Neural progenitor cell (in vitro differentiated cells): ENCODE results near the gene ITPR1. TPM values are rescaled to one million over a fixed set of nuclear protein-coding genes. Genes with fewer than 3 reads are reported as not detected.

Experiments used
- DNase-seq: peaks from one replicate; pipeline ENCODE4 v3.0.0-alpha.2; 2016; ENCODE audit warnings: low spot score
- H2AFZ ChIP-seq: fragments of 200-600 bp; sonication (generic); replicated peaks from 2 replicates; pipeline ENCODE4 v1.6.1; 2016; ENCODE audit warnings: antibody characterized with exemption
- H3F3A ChIP-seq: fragments of 200-600 bp; sonication (generic); 2 replicates; pipeline ENCODE4 v1.6.1; 2016; ENCODE audit warnings: antibody characterized with exemption, low read depth
- H3K27ac ChIP-seq: fragments of 200-600 bp; sonication (generic); 2 replicates; pipeline ENCODE4 v1.5.1; 2016; ENCODE audit warnings: mild to moderate bottlenecking
- H3K27me3 ChIP-seq: fragments of 200-600 bp; sonication (generic); 2 replicates; pipeline ENCODE4 v1.6.1; 2016; ENCODE audit warnings: mild to moderate bottlenecking, moderate library complexity
- H3K36me3 ChIP-seq: fragments of 200-600 bp; sonication (generic); 2 replicates; pipeline ENCODE4 v1.5.1; 2016
- H3K4me1 ChIP-seq: fragments of 200-600 bp; sonication (generic); 2 replicates; pipeline ENCODE4 v1.6.1; 2016; ENCODE audit warnings: mixed run types
- H3K4me2 ChIP-seq: fragments of 200-600 bp; sonication (generic); 2 replicates; pipeline ENCODE4 v1.6.1; 2016
- H3K4me3 ChIP-seq: fragments of 200-600 bp; sonication (generic); 2 replicates; pipeline ENCODE4 v1.5.1; 2016
- H3K79me2 ChIP-seq: fragments of 200-600 bp; sonication (generic); 2 replicates; pipeline ENCODE4 v1.6.1; 2016; ENCODE audit warnings: low read depth
- H3K9ac ChIP-seq: fragments of 200-600 bp; sonication (generic); 2 replicates; pipeline ENCODE4 v1.6.1; 2016
- H3K9me3 ChIP-seq: fragments of 200-600 bp; sonication (generic); 2 replicates; pipeline ENCODE4 v1.5.1; 2016; ENCODE audit warnings: low read depth
- H4K20me1 ChIP-seq: fragments of 200-600 bp; sonication (generic); 2 replicates; pipeline ENCODE4 v1.6.1; 2016; ENCODE audit warnings: low read depth
- H3K27ac Mint-ChIP-seq: 3 replicates; pipeline ENCODE4 v1.8.0; 2021; ENCODE audit warnings: mixed read lengths
- H3K27me3 Mint-ChIP-seq: 2 replicates; pipeline ENCODE4 v1.8.0; 2022; ENCODE audit warnings: low read depth, mild to moderate bottlenecking, inconsistent platforms, moderate library complexity, mixed read lengths; ENCODE audit not compliant: insufficient read depth
- H3K36me3 Mint-ChIP-seq: 3 replicates; pipeline ENCODE4 v1.8.0; 2021; ENCODE audit warnings: mixed read lengths
- H3K4me1 Mint-ChIP-seq: 3 replicates; pipeline ENCODE4 v1.8.0; 2021; ENCODE audit warnings: mixed read lengths
- H3K4me3 Mint-ChIP-seq: 3 replicates; pipeline ENCODE4 v1.8.0; 2021; ENCODE audit warnings: mild to moderate bottlenecking, moderate library complexity, mixed read lengths
- H3K9me3 Mint-ChIP-seq: 3 replicates; pipeline ENCODE4 v1.8.0; 2020; ENCODE audit warnings: mixed read lengths
- EZH2 ChIP-seq: fragments of 200-600 bp; sonication (generic); IDR thresholded peaks from 2 replicates; pipeline ENCODE4 v1.6.1; 2017; ENCODE audit warnings: antibody characterized with exemption, mild to moderate bottlenecking, moderate library complexity
- EZH2phosphoT487 ChIP-seq: fragments of 200-600 bp; sonication (generic); IDR thresholded peaks from 2 replicates; pipeline ENCODE4 v1.6.1; 2017; ENCODE audit warnings: antibody characterized with exemption
- total RNA-seq: library from RNA; depleted of rRNA; stranded (reverse); fragments of >200 nt; gene quantifications from 2 replicates; pipeline ENCODE4 v1.2.3, GENCODE V29; 2015; ENCODE audit warnings: low replicate concordance
- TF ChIP-seq, protein P1 (sequence below): fragments of 200-600 bp; sonication (generic); IDR thresholded peaks from 2 replicates; pipeline ENCODE4 v1.5.1; 2017; ENCODE audit warnings: antibody characterized with exemption, mild to moderate bottlenecking

The ITPR1 gene
- total RNA-seq, 1 donor from 2014 or later: 5.0 TPM

DNA sequence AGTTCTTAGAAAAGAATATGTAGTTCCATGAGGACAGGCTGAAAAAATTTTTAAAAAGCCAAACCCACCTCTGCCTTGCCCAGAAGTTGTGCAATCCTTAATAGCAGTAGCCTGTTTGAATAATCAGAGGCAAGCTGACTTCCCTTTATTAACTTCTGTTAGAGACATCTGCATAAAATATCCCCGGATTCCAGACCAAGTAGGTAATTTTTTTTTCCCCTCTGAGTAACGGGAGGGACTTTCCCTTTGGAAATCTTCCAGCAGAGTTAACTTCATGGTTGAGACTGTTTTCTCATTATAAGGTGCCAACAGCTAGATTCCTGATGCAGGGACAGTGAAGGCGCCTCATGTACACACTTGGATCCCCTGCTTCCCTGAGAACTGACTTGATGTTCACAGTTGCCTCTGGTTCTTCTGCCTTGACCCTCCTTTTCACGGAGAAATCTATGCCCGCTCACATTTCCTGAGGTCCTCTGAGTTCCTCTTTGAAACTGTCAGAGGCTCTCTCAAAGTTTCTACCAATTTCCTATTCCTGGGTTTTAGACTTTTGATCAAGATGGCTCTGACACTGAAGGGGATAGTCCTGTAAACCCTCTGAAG is 258.5 kb downstream of the ITPR1 start:
- Mint-ChIP-seq H3K27ac (no peak overlapping the region), H3K9me3 (peaks cover 2% of the 10 kb centered on the region), H3K4me3 (no peak overlapping the region), H3K36me3 (no peaks in the 10 kb centered on the region), H3K4me1 (peaks cover 30% of the 10 kb centered on the region), H3K27me3 (peaks cover 2% of the 10 kb centered on the region)
- H3K4me2 ChIP-seq: no peak overlapping the region
- no peak overlapping the region for H3K9ac ChIP-seq
- H2AFZ ChIP-seq: no peak overlapping the region
- no peak for TF ChIP-seq EZH2
- TF ChIP-seq EZH2phosphoT487: no peak
- TF ChIP-seq, protein P1, sequence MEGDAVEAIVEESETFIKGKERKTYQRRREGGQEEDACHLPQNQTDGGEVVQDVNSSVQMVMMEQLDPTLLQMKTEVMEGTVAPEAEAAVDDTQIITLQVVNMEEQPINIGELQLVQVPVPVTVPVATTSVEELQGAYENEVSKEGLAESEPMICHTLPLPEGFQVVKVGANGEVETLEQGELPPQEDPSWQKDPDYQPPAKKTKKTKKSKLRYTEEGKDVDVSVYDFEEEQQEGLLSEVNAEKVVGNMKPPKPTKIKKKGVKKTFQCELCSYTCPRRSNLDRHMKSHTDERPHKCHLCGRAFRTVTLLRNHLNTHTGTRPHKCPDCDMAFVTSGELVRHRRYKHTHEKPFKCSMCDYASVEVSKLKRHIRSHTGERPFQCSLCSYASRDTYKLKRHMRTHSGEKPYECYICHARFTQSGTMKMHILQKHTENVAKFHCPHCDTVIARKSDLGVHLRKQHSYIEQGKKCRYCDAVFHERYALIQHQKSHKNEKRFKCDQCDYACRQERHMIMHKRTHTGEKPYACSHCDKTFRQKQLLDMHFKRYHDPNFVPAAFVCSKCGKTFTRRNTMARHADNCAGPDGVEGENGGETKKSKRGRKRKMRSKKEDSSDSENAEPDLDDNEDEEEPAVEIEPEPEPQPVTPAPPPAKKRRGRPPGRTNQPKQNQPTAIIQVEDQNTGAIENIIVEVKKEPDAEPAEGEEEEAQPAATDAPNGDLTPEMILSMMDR: no peak
- no peaks in the 10 kb centered on the region for H3K79me2 ChIP-seq
- H3K4me1 ChIP-seq: no peaks in the 10 kb centered on the region
- no peaks in the 10 kb centered on the region for H3F3A ChIP-seq
- H3K4me3 ChIP-seq: no peak overlapping the region
- no peak for DNase-seq
- no peaks in the 10 kb centered on the region for H3K27me3 ChIP-seq
- H4K20me1 ChIP-seq: no peaks in the 10 kb centered on the region
- no peaks in the 10 kb centered on the region for H3K9me3 ChIP-seq
- no peak overlapping the region for H3K27ac ChIP-seq
- H3K36me3 ChIP-seq: no peaks in the 10 kb centered on the region

DNA sequence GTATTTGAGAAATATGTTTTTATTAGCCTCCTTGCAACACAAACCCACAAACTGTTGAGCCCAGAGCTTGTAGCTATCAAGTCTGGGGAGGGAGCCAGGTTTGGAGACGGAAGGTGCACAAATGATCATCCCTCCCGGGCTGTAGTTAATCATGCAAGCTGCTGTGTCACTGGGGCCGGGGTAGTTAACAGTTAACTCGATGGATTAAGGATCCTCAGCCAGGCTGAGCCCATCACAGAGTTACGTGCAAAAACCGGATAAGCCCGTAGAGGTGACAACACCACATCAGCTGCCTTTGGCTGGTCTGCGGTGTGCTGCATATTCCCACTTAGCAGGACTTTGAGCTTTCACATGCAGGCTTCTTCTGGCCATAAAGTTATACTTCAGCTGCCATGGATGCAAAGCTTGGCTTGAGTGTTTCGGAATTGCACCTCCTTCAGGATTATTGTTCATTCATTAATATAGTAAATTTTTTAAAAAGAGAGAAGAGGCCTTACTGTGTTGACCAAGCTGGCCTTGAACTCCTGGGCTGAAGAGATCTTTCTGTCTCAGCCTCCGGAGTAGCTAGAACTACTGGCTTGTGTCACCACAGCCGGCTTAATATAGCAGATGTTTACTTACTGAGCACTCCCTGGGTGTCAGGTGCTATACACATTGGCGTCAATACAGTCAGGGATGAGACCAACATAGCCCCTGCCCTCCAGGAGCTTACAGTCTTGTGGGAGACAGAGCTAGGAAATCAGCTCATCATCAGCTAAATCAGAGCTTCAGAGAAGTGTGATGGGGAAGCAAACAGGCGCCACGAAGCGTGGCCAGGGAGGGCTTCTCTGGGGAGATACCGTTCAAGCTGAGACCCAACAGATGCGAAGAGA is 259.3 kb downstream of the ITPR1 start:
- TF ChIP-seq, protein P1: no peak
- TF ChIP-seq EZH2phosphoT487 (no peak), EZH2 (no peak)
- Histone ChIP-seq H3K4me3 (no peak overlapping the region), H2AFZ (no peak overlapping the region), H3K9me3 (no peaks in the 10 kb centered on the region), H3K9ac (no peak overlapping the region), H4K20me1 (no peaks in the 10 kb centered on the region), H3K27ac (no peak overlapping the region), H3K4me1 (no peaks in the 10 kb centered on the region), H3K79me2 (no peaks in the 10 kb centered on the region), H3K36me3 (no peaks in the 10 kb centered on the region), H3F3A (no peaks in the 10 kb centered on the region), H3K4me2 (no peak overlapping the region), H3K27me3 (no peaks in the 10 kb centered on the region)
- DNase-seq: peak; percentile 11
- Mint-ChIP-seq H3K9me3 (no peaks in the 10 kb centered on the region), H3K4me3 (no peak overlapping the region), H3K27ac (no peak overlapping the region), H3K4me1 (peaks cover 30% of the 10 kb centered on the region), H3K36me3 (no peaks in the 10 kb centered on the region), H3K27me3 (peaks cover 2% of the 10 kb centered on the region)

DNA sequence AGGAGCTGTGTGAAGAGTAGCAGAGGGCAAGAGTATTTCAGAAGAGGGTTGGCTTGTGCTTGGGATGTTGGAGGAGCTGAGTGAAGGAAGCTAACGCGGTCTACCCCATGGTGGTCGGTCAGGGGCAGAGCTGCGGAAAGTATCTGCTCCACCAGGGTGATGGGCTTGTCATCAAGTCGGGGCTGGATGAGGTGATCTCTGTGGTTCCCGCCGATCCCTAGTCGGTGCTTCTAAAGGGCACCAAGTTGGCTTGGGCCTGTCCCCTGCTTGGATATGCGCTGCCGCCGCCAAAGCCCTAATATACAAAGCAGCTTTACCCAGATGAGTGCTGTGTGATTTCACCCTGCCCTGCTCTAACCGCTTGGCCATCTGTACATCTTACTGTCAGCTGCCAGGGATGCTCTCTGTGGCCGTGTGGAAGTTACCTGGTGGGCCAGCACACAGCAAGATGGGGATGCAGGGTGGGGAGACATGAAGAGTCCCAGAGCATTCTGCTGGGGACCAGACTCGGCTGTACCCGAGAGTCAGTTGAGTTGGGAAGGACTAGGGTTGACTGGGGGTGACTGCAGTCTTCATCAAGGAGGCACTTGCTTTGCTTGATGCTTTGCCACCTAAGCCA is 260.0 kb downstream of the ITPR1 start:
- H3K27ac ChIP-seq: no peak overlapping the region
- H3K4me3 ChIP-seq: no peak overlapping the region
- no peaks in the 10 kb centered on the region for H3K79me2 ChIP-seq
- H3K9ac ChIP-seq: no peak overlapping the region
- H2AFZ ChIP-seq: no peak overlapping the region
- no peak overlapping the region for H3K4me2 ChIP-seq
- H3K27me3 ChIP-seq: no peaks in the 10 kb centered on the region
- H3K36me3 Mint-ChIP-seq: no peaks in the 10 kb centered on the region
- H3K4me1 ChIP-seq: no peaks in the 10 kb centered on the region
- no peaks in the 10 kb centered on the region for H3F3A ChIP-seq
- no peaks in the 10 kb centered on the region for H4K20me1 ChIP-seq
- peak overlapping the region; percentile 46 for H3K27ac Mint-ChIP-seq
- no peaks in the 10 kb centered on the region for H3K36me3 ChIP-seq
- H3K4me3 Mint-ChIP-seq: no peak overlapping the region
- DNase-seq: no peak
- H3K4me1 Mint-ChIP-seq: peaks cover 30% of the 10 kb centered on the region
- H3K9me3 Mint-ChIP-seq: no peaks in the 10 kb centered on the region
- peaks cover 2% of the 10 kb centered on the region for H3K27me3 Mint-ChIP-seq
- no peak for TF ChIP-seq EZH2
- no peak for TF ChIP-seq EZH2phosphoT487
- TF ChIP-seq, protein P1: no peak
- H3K9me3 ChIP-seq: no peaks in the 10 kb centered on the region
